ENCODE results near the gene FAM184B.

FAM184B gene

GRCh38 chr4:17781300-17782287 is at the start of gene FAM184B:
FAM184B (minus strand) TSS chr4:17781621; CDS start chr4:17781299, 322 bp downstream.
- DNase-seq, result no peak

GRCh38 chr4:17823871-17824669 is 42.6 kb upstream of the FAM184B start:
- no peak for DNase-seq

- DNase-seq, result no peak
These were observed 35.6 kb upstream of the FAM184B start for GRCh38 chr4:17817027-17817426.

GRCh38 chr4:17816142-17816541 is 34.7 kb upstream of the FAM184B start:
- no peak for DNase-seq

GRCh38 chr4:17814140-17814539 is 32.7 kb upstream of the FAM184B start:
- DNase-seq, result no peak

- DNase-seq, result no peak
These were observed 31.4 kb upstream of the FAM184B start for GRCh38 chr4:17812801-17813200.

GRCh38 chr4:17812125-17812524 is 30.7 kb upstream of the FAM184B start:
- no peak for DNase-seq

- DNase-seq, result peak; percentile 58
These were observed 29.7 kb upstream of the FAM184B start for GRCh38 chr4:17811078-17811603.

- DNase-seq, result peak; percentile 99
These were observed 29.0 kb upstream of the FAM184B start, which contains the start of the genes DCAF16 and NCAPG for GRCh38 chr4:17810260-17811077. DCAF16 (minus strand) TSS chr4:17810757; CDS start chr4:17804141, 6,616 bp downstream. NCAPG (plus strand) TSS chr4:17810979; CDS start chr4:17811078, 99 bp downstream.

- no peak for DNase-seq
These were observed 28.2 kb upstream of the FAM184B start for GRCh38 chr4:17809667-17810066.

GRCh38 chr4:17807446-17807845 is 26.0 kb upstream of the FAM184B start:
- no peak for DNase-seq

GRCh38 chr4:17805580-17806155 is 24.2 kb upstream of the FAM184B start:
- DNase-seq, result no peak

- no peak for DNase-seq
These were observed 16.4 kb upstream of the FAM184B start for GRCh38 chr4:17797808-17798207.

GRCh38 chr4:17794730-17795129 is 13.3 kb upstream of the FAM184B start:
- DNase-seq, result no peak

- no peak for DNase-seq
These were observed 7.5 kb upstream of the FAM184B start for GRCh38 chr4:17788956-17789355.

GRCh38 chr4:17787315-17787714 is 5.9 kb upstream of the FAM184B start:
- no peak for DNase-seq

- DNase-seq, result no peak
These were observed 5.1 kb upstream of the FAM184B start for GRCh38 chr4:17786567-17786966.

- no peak for DNase-seq
These were observed 4.4 kb upstream of the FAM184B start for GRCh38 chr4:17785858-17786257.

GRCh38 chr4:17780501-17781299 is 721 bp downstream of the FAM184B start:
- no peak for DNase-seq

- no peak for DNase-seq
These were observed 3.0 kb downstream of the FAM184B start for GRCh38 chr4:17778431-17778830.

- no peak for DNase-seq
These were observed 8.2 kb downstream of the FAM184B start for GRCh38 chr4:17773135-17773698.

Measured in stimulated activated CD8-positive, alpha-beta memory T cell treated with anti-CD3 and anti-CD28 coated beads, Interleukin-4, amount 100 ng/mL, for 48 hours (primary cell).